Stimulated activated CD4-positive, alpha-beta T cell treated with anti-CD3 and anti-CD28 coated beads, Interleukin-4, amount 100 ng/mL, for 4 hours (primary cell): ENCODE measurements around the gene SPECC1.
"Not testable (repeated sequence)": the region's sequence is repeated elsewhere in the genome, so short reads cannot be mapped to it uniquely, and the experiment has no call there.

Experiments used
- DNase-seq, 2 experiments: peaks; one replicate each; pipeline ENCODE4 v3.0.0-alpha.2; 2020

Gene SPECC1

DNA sequence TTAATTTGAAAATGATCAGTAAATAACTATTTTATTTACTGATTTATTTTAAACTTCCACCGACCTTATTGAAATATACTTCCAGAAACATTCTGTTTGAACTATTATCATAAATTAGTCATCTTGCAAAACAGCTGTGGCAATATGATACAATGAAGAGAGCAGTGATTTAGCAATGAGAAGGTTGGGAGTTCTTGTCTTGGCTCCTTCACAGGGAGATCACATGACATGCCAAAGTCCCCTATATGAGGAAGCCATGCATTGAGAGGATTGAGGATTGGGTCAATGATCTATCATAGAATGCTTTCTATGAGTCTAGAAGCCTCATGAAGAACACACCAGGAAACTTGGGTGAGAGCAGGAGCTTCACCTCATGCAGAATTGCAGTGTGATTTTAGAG, 235.5 kb downstream of the SPECC1 start:
- DNase-seq: no peak

DNA sequence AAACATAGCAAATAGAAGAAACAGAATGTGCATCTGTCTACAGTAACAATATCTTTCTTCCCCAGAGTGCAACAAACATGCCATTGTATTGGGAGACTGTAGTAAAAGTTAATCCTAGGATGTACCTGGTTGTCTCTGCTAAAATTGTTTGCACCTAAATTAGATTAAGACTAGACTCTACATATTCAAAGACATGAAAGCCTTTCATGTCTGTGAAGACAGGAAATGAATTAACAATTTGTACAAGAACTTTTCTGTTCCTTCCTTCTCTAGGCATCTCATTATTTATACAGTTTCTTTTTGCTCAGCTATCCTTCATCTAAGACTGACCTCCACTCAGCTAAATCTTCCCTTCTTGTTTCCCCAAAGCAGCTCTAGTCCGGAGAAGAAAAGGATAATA, 237.5 kb downstream of the SPECC1 start:
- DNase-seq: no peak

DNA sequence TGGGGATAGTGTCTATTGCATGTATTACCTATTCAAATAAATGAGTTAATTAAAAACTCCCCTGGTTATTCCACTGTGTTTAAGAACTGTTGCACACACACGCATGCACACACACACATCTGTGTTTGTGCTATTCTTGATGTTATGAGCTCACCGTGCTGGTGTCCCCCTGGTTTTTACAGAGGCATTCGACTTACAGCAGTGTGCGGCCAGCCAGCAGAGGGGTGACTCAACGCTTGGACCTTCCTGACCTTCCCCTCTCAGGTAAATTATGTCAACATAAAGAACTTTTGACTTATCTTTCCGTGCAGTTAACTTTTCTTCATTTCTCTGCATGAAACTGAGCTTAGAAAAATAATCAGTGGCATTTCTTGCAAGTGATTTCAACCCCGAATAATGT, 244.2 kb downstream of the SPECC1 start:
- no peak for DNase-seq

DNA sequence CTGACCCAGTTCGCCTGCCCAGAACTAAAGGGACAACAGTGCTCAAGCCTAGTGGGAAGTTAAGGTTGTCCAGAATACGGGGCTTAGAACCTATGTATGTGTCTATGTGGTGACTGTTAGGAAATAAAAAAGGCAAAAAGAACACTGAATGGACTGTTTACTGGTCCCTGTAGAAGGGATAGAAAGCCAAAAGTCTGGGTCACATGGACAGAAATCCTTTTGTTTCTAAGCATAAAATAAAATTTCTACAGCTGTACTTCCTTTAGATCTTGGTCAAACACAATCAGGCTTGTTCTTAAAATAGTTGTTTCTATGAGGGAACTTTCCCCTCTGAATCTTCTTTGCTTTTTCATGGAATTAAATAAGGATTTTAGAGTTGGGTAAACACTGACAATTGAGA, 245.4 kb downstream of the SPECC1 start:
- DNase-seq: no peak

DNA sequence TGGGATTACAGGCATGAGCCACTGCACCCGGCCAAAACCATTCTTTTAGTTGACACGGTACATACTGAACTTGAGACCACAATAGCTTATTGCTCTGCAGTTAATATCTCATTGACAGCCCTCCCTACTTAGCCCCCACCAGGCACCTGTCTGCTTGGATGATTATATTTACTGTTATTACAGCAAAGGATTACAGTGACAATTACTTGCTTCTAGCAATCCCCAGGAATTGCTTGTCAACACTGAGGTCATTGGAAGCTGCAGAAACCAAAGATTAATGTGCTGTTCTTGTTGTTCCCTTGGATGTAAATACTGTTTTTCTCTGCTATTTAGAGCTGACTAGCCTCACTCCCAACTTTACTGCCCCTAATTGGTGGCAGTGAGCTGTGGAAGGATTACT, 247.0 kb downstream of the SPECC1 start:
- no peak for DNase-seq

DNA sequence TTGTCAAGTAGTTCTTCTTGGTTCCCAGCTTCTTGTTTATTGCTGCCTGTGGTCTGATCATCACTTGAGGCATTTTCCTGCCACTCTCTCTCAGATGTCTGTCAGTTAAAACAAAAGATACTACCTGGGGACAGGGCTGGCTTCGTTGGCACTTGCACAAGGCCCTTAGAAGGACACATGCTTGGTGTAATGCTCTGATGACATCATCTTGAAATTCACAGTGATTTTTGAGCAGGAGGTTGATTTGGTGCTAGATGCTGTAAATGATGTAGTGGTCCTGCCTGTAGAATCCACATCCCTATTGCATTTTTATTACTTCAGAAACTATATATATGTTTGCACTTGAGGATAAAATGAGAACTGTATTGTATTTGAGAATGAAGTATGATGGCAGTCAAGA, 247.8 kb downstream of the SPECC1 start:
- no peak for DNase-seq

DNA sequence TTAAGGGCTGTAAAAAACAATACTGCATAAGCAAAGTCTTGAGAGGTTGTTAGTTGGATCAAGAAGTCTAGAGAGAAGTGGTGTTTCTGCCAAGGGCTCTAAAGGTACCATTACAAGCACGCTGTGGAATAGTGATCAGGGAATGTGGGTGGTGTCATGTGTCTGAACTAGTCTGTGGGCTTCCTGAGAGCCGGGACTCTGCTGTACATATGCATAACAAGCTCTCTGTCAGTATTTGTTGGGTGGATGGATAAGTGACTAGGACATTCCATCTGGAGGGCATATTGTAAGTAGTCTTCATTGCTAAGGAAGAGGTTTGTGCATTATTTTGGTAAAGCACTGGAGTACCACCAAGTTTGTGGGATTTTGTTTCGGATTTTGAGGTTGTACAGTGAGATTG, 248.6 kb downstream of the SPECC1 start:
- no peak for DNase-seq

DNA sequence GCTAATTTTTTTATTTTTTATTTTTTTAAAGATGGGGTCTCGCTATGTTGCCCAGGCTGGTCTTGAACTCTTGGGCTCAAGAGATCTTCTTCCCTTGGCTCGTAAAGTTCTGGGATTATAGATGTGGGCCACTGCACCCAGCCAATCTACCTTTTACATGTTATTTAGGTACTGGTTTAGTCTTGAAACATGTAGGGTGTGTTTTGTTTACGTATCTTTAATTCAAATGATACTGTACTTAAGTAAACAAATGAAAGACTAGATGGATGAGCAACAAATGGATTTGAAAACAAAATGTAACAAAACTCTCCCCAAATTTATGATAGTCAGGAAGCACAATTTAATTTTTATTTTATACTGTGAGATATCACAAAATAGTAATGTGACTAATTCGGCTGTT, 250.5 kb downstream of the SPECC1 start:
- DNase-seq: no peak

DNA sequence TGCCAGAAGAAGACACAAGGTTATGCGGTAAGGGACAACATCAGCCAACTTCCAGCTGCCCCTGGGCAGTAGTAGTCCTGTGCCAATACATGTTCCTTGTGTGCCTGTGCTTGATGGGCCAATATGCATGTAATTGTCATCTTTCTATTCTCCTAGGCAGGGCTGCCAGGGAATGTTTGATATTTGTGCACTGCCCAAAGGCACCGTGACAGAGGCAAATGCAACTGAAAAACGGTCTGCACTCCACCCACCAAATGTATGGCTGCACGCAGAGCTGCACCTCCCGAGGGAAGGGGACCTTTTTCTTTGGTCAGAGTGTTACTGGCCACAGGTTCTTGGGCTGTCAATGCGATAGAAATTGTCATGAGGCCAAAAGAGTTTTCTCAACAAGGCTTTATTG, 251.1 kb downstream of the SPECC1 start:
- no peak for DNase-seq

DNA sequence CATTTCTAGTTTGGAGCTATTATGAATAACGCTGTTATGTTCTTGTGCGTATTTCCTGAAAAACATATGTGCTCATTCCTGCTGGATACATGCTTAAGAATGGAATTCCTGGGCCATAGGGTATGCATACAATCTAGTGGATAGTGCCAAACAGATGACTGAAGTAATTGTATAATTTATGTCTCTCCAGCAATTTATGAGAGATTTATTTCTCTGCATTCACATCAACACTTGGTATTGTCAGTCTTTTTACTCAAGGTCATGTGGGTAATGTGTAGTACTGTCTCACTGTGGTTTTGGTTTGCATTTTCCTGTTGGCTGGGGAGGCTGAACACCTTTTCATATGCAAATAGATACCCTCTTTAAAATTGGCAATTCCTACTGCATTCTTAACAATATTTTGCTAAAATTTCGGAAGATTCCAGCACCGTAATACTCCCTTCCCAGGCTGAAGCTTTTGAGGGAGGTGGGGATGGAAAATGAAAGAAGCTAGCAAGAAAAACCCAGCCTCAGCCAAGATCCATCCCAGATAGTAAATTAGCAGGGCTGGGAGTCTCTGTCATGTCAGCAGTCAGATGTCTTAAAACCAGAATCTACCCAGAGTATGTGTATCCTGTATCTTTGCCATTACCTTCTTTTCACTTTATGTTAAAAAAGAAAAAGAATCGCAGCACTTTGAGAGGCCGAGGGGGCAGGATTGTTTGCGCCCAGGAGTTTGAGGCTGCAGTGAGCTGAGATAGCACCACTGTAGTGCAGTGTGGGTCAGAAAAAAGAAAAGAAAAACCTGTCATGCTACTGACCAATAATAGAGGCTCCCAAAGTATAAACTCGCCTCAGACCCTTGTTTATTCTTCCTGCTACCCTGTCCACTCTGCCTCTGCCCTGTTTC, 253.3 kb downstream of the SPECC1 start:
- DNase-seq: no peak

DNA sequence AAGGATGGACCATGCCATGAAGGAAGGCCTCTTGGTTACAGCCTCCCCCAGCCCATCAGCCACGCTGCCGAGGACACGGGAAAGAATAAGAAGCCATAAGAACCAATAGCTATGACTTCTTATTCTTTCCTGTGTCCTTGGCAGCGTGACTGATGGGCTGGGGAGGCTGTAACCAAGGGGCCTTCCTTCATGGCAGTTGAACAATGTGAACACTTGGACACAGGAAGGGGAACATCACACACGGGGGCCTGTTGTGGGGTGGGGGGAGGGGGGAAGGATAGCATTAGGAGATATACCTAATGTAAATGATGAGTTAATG, 253.9 kb downstream of the SPECC1 start:
- not testable (repeated sequence) for DNase-seq

DNA sequence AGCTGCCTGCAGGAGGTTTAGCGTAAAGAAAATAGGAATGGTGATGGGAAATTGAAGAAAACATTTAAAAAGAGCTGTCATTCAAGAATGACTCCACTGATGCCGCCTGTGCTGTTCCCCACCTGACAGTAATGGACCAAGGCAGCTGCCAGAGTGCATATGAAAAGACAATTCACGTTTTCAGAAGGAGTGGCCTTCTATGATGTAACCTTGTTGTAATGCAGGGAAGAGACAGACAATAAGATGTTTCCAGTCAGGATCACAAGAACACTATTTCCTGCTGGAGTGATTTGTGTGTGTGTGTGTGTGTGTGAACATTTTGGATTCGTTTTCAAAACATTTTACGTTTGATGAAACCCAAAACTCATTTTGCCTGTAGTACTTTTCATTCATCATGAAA, 254.4 kb downstream of the SPECC1 start:
- DNase-seq: no peak

DNA sequence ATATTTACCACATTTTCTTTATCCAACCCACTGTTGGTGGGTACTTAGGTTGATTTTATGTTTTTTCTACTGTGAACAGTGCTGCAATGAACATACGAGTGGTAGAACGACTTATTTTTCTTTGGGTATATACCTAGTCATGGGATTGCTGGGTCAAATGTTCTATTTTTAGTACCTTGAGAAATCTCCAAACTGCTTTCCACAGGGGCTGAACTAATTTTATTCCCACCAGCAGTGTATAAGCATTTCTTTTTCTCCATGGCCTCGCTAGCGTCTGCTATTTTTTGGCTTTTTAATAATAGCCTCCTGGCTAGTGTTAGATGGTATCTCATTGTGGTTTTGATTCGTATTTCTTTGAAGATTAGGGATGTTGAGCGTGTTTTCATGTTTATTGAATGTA, 255.8 kb downstream of the SPECC1 start:
- DNase-seq: no peak

DNA sequence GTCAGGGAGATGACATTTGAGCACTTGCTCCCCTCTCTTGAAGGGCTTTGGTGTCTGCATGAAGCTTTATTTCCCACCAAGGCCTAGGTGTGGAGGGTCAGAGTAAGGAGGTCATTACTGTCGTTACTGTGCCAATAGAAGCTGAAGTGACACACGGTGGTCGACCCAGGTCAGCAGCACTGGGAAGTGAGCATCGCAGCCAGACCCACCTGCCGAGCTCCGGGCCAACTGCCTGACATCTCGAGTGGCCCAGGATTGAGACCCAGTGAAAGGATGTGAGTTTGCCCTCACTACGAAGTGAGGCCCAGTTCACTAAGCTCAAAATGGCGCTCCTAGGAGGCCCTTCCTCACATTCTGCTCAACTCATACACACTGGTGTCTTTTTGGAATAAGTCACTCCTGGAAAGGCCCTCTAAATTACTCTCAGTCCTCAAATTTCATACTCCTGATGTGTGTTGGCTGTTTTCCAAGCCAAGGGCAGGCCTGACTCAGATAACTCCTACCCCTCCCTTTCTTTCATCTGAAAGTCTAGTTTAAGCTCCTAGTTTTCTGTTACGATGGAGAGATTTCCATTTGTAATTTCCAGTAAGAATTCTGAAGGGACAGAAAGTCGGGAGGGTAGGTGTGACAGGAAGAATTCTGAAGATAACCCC, 257.8 kb downstream of the SPECC1 start:
- DNase-seq: no peak

DNA sequence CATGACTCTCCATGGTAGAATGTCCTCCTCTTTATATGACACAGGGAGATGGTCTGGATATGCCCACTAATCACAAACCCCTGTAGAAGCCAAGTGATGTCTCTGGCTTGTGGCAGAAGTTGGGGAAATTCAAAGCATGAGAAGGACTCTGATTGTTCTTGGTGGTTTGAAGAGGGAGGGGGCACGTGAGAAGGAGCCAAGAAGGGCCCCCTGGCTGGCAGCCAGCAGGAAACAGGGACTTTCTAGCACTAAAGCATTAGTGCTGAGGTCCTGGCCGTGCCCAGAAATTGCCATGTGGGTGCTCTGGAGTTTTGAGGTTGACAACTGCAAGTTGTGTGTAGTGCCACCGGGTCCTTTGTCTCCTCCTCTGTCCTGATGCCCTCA, 258.3 kb downstream of the SPECC1 start:
- peak; percentile 21 to 27 for DNase-seq

DNA sequence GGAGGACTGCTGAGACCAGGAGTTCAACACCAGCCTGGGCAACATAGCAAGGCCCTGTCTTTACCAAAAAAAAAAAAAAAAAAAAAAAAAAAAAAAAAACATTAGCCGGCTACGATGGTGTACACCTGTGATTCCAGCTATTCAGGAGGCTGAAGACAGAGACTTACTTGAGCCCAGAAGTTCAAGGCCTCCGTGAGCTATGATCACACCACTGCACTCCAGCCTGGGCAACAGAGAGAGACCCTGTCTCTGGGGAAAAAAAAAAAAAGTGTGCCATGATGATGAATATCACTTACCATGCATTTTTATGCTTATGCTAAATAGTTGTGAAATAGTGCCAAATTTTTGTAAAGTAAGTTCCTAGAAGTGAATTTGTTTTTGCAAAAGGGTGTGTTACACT, 261.2 kb downstream of the SPECC1 start:
- no peak for DNase-seq

DNA sequence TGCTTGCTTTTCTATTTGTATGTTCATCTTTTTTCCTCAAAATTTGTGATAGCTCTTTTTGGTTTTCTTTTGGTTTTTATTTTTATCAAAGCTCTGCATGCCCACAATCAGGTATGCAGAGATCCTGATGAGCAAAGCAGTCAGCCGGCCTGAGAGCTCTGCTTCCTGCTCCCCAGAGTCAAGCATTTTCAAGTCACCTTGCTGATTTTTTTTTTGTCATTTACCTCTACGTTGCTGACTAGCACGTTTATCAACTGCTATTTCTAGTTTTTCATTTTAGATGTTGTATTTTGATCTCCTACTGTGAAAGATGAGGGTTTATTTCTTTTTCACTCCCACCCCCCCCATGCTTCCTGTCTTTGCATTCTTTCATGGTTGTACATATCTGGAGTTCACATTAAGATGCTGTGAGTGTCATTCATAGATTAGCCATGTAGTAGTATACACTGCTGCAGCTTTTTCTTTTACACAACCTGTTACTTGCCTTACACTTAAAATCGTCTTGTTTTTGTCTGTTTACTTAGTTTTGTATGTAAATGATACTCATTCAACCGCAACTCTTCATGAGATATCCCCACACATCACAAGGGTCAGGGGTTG, 262.0 kb downstream of the SPECC1 start:
- no peak for DNase-seq

DNA sequence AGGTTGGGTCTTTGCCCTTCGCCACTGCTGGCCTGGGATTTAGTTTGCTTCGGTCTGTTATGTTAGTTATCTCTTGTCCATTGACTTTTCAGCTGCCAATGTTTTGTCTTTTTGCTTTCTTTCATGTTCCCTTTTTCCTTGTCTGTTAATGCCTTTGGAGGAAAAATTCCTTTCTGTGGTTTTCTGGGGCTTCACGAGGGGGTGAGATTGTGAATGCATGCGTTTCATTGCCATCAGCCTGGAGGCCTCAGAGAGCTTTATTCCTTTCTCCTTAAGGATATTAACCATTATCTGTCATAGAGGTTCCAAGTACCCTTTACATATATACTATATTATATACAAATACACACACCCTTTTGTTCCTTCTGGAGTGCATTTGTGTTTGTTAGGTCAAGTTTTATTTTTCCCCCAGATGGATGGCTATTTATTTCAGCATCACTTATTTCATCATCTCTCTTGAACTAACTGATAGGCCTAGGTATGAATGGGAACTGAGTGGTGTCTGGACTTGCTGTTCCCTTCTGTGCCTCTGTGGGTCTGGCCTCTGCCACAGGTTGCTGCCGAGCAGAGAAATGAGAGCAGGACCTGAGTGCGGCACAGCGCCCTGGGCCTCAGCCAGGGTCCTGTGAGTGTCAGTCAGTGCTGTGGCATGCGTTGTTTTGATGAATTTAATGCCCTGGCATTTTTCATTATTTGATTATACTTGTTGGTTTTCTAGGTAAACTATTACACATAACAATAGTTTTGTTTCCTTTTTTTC, 264.8 kb downstream of the SPECC1 start:
- no peak for DNase-seq

DNA sequence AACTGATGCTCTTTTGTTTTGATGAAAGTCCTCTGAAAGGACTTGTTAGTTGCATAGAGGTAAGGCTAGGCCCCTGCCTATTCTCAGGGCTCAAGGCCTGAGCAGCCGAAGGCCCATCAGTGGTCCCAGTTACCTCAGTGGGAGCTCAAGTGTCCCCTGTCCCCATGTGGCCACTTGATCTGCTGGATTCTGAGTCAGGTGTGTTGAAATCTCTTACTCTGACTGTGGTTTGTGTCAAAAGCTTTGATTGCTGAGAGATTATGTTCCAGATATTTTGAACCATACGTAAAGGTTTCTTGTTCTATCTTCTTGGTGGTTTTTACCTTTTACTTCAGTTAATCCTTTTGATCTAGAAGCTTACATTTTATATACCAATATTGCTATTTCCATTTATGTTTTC, 266.5 kb downstream of the SPECC1 start:
- DNase-seq: no peak

DNA sequence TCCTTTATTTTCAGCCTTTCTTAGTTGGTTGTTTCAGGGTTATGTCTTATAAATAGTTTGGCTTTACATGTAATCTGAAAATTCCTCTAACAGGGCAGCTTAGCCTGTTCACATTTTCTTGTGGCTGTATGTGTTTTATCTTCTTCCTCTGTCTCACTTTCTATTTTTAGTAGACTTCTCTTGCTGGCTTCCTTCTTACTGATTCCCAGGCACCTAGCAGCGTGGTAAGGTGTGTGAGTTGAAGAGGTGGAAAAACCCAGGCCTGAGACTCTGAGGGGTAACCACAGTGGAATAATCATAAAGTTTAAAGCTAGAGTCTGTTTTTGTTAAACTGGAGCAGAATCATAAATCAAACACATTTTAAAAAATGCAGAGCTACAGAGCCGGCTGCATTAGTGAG, 267.3 kb downstream of the SPECC1 start:
- no peak for DNase-seq

DNA sequence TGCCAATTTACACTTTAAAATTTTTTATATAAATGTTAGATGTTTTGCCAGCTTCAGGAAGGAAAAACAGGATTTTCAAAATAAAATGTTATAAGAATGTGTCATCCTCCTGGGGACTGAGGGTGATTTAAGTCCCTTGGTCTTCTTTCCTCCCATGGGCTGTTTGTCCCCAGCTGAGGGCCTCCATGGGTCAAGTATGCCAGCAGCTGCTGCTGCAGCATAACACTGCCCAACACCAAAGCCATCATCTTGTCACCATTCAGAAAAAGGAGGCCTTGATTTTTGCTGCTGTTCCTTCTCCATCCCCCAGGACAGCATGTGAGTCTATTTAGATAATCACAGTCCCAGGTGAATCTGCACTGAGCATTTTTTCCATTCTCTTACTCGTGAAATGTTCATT, 269.6 kb downstream of the SPECC1 start:
- no peak for DNase-seq

DNA sequence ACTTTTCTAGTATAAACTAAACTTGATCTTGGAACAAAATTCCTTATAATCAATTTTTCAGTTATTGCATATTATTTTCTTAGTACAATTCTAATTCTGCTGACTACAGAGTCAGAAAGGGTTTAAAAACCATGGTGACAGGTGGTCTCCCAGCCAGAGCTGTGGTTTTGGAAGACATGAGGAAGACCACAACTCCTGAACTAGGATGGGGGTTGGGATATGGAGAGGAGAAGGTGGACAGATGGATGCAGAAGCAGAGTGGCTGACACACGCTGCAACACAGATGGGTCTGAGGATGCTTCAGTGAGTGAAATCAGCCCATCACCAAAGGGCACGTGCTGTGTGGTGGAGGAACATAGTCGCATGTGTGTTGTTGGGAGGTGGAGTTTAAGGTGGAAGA, 270.5 kb downstream of the SPECC1 start:
- no peak for DNase-seq

DNA sequence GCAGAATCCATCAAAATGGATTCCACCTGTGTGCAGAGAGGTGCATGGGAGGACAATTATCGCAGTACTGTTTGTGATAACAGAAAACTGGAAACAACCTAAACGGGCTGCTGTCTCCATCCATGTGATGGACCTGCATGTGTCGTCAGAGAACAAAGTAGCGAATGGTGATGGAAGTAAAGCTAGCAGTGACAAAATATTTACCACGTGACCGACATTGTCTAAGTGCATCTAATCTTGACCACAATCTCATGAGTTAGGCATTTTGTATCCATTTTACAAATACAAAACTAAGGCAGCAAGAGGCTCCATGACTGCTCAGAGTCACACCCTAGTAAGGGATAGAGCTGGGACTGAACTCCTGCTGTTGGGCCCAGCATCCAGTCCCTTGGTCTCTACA, 270.9 kb downstream of the SPECC1 start:
- no peak for DNase-seq

DNA sequence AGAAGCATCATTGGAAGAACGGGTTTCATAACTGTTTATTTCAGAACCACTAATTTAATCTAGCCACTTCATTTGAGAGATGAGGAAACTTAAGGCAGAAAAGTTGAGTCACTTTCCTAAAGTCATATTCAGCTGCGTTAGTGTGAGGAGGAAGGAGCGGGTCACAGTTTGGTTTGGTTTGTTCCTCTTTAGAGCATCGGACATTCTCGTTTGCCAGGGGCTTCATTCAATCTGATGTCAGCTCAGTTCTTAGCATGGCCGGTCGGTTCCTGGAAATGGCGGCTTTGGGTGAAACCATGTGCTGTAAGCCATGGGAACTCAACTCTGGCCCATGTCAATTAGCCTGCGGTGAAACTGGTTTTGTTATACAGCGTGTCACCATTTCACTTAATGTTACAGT, 271.7 kb downstream of the SPECC1 start:
- no peak for DNase-seq
